SK-N-SH (cell line): Measurements from ENCODE around the gene CTSF. TPM values are rescaled to one million over a fixed set of nuclear protein-coding genes. Genes with fewer than 3 reads are reported as not detected.

ENCODE experiments used
- CTCF ChIA-PET: fragments of 300-600, 350-600 bp; formaldehyde crosslinking; extraction: SDS; loops from one replicate; lab custom pipeline; 2021; lab: Yijun Ruan, JAX
- POLR2A ChIA-PET: fragments of 350-600 bp; sonication (Branson Sonifier 250); formaldehyde crosslinking; extraction: SDS; loops from one replicate; lab custom pipeline; 2020; ENCODE audit warnings: antibody characterized with exemption, inconsistent platforms; lab: Yijun Ruan, JAX
- DNase-seq: peaks from one replicate; pipeline ENCODE4 v3.0.0; 2012
- H2AFZ ChIP-seq: fragments of 200-600 bp; sonication (generic); 2 replicates; pipeline ENCODE4 v1.8.1; 2016; ENCODE audit warnings: antibody characterized with exemption, mild to moderate bottlenecking, low read depth
- H3F3A ChIP-seq: fragments of 200-600 bp; sonication (generic); replicated peaks from 2 replicates; pipeline ENCODE3; 2016; ENCODE audit warnings: antibody characterized with exemption, mild to moderate bottlenecking; ENCODE audit not compliant: insufficient read depth
- H3K27ac ChIP-seq, 2 experiments: fragments of 200-500 bp in 1 of 2; fragments of 200-600 bp in 1 of 2; sonication (Bioruptor generic) in 1 of 2; sonication (generic), shearing (Covaris generic) in 1 of 2; 2 replicates each; pipeline versions ENCODE4 v1.5.1 to v1.6.1; 2014 to 2016; ENCODE audit warnings: low read depth in 2 of 2, inconsistent platforms in 1 of 2, low read length in 1 of 2, mild to moderate bottlenecking in 1 of 2, mixed read lengths in 1 of 2
- H3K27me3 ChIP-seq: fragments of 200-600 bp; sonication (generic), shearing (Covaris generic); 2 replicates; pipeline ENCODE4 v1.6.1; 2016; ENCODE audit warnings: mixed run types; ENCODE audit not compliant: insufficient read depth
- H3K36me3 ChIP-seq, 2 experiments: fragments of 200-500 bp in 1 of 2; fragments of 200-600 bp in 1 of 2; sonication (Bioruptor generic) in 1 of 2; sonication (generic) in 1 of 2; replicated peaks in 1 of 2; 2 replicates each; pipeline versions ENCODE3 to v1.5.1; 2014 to 2016; ENCODE audit warnings: low read length in 1 of 2, mild to moderate bottlenecking in 1 of 2; ENCODE audit not compliant: insufficient read depth in 2 of 2, control insufficient read depth in 1 of 2
- H3K4me1 ChIP-seq, 2 experiments: fragments of 200-500 bp in 1 of 2; fragments of 200-600 bp in 1 of 2; sonication (Bioruptor generic) in 1 of 2; sonication (generic), shearing (Covaris generic) in 1 of 2; 2 replicates each; pipeline versions ENCODE4 v1.5.1 to v1.6.1; 2014 to 2016; ENCODE audit warnings: low read depth in 1 of 2, low read length in 1 of 2, mixed run types in 1 of 2; ENCODE audit not compliant: insufficient read depth in 2 of 2, control insufficient read depth in 1 of 2
- H3K4me2 ChIP-seq: fragments of 200-600 bp; sonication (generic), shearing (Covaris generic); 2 replicates; pipeline ENCODE4 v1.6.1; 2017; ENCODE audit warnings: mixed run types
- H3K4me3 ChIP-seq, 2 experiments: fragments of 200-500 bp in 1 of 2; fragments of 200-600 bp in 1 of 2; sonication (Bioruptor generic) in 1 of 2; sonication (generic), shearing (Covaris generic) in 1 of 2; 2 replicates each; pipeline versions ENCODE4 v1.5.1 to v1.8.1; 2014 to 2016; ENCODE audit warnings: low read depth in 2 of 2, inconsistent platforms in 1 of 2, low read length in 1 of 2, mild to moderate bottlenecking in 1 of 2, mixed read lengths in 1 of 2, moderate library complexity in 1 of 2
- H3K79me2 ChIP-seq: fragments of 200-600 bp; sonication (generic); 2 replicates; pipeline ENCODE4 v1.8.1; 2017; ENCODE audit warnings: mild to moderate bottlenecking; ENCODE audit not compliant: insufficient read depth
- H3K9ac ChIP-seq: fragments of 200-600 bp; sonication (generic); 2 replicates; pipeline ENCODE4 v1.6.1; 2017; ENCODE audit warnings: mixed run types
- H3K9me2 ChIP-seq: fragments of 200-600 bp; sonication (generic); 2 replicates; pipeline ENCODE4 v1.6.1; 2017; ENCODE audit warnings: mixed run types
- H3K9me3 ChIP-seq: fragments of 200-600 bp; sonication (generic); 2 replicates; pipeline ENCODE4 v1.6.1; 2017; ENCODE audit warnings: mixed run types, mild to moderate bottlenecking, moderate library complexity
- H4K20me1 ChIP-seq: fragments of 200-600 bp; sonication (generic); 2 replicates; pipeline ENCODE4 v1.6.1; 2017; ENCODE audit warnings: mild to moderate bottlenecking, mixed run types; ENCODE audit not compliant: insufficient read depth
- CHD2 ChIP-seq: fragments of 150-350 bp; IDR thresholded peaks from 2 replicates; pipeline ENCODE4 v1.6.1; 2018; ENCODE audit warnings: low read length; ENCODE audit not compliant: partially characterized antibody
- CTCF ChIP-seq: fragments of 200-600 bp; sonication (generic); IDR thresholded peaks from 2 replicates; pipeline ENCODE4 v1.6.1; 2017; ENCODE audit warnings: antibody characterized with exemption, mild to moderate bottlenecking, moderate library complexity
- ELF1 ChIP-seq: IDR thresholded peaks from 2 replicates; pipeline ENCODE4 v1.4.0; 2012
- EZH2phosphoT487 ChIP-seq: fragments of 200-600 bp; sonication (generic); IDR thresholded peaks from 2 replicates; pipeline ENCODE4 v1.6.1; 2017; ENCODE audit warnings: low read depth, mixed run types, mild to moderate bottlenecking, antibody characterized with exemption, moderate library complexity, borderline replicate concordance
- FOXM1 ChIP-seq: IDR thresholded peaks from 2 replicates; pipeline ENCODE4 v1.4.0; 2012; ENCODE audit warnings: low read depth, mild to moderate bottlenecking
- GATA2 ChIP-seq: sonication (generic); formaldehyde crosslinking; IDR thresholded peaks from 2 replicates; pipeline ENCODE4 v1.5.0; 2020; ENCODE audit warnings: mild to moderate bottlenecking, missing genetic modification reagents
- JUND ChIP-seq: IDR thresholded peaks from 2 replicates; pipeline ENCODE4 v1.4.0; 2012
- MEF2A ChIP-seq: IDR thresholded peaks from 2 replicates; pipeline ENCODE4 v1.4.0; 2012; ENCODE audit warnings: low read depth, borderline replicate concordance
- NFIC ChIP-seq: IDR thresholded peaks from 2 replicates; pipeline ENCODE4 v1.4.0; 2012; ENCODE audit warnings: borderline replicate concordance
- RAD21 ChIP-seq: IDR thresholded peaks from 2 replicates; pipeline ENCODE4 v1.6.1; 2012; ENCODE audit warnings: mild to moderate bottlenecking, low read length
- REST ChIP-seq: IDR thresholded peaks from 2 replicates; pipeline ENCODE4 v1.6.1; 2012; ENCODE audit warnings: mild to moderate bottlenecking, low read depth, low read length, moderate library complexity
- TAF1 ChIP-seq: IDR thresholded peaks from 2 replicates; pipeline ENCODE4 v1.6.1; 2012; ENCODE audit warnings: low read depth, mild to moderate bottlenecking, low read length, moderate library complexity, borderline replicate concordance
- YY1 ChIP-seq: IDR thresholded peaks from 2 replicates; pipeline ENCODE4 v1.4.0; 2012; ENCODE audit warnings: low read depth, mild to moderate bottlenecking
- WGBS: methylation state at CpG from one replicate; pipeline ENCODE4 v1.1.6; 2017; ENCODE audit warnings: low lambda C conversion rate; 5-methylcytosine and 5-hydroxymethylcytosine counted together
- polyA plus RNA-seq, 3 experiments: library from polyadenylated mRNA; depleted of rRNA; stranded (reverse); fragments of >200 nt; gene quantifications; 2 replicates each; pipeline ENCODE4 v1.2.3, GENCODE V29; 2012
- TF ChIP-seq, protein P1 (sequence below): IDR thresholded peaks from 2 replicates; pipeline ENCODE4 v1.4.0; 2012; ENCODE audit warnings: low read depth
- TF ChIP-seq, protein P2 (sequence below): IDR thresholded peaks from 2 replicates; pipeline ENCODE4 v1.4.0; 2012; ENCODE audit warnings: low read depth, borderline replicate concordance

The CTSF gene
- polyA plus RNA-seq, 1 of the 3 experiments (the other 2 are of a cell fraction), result 57.2 TPM

DNA sequence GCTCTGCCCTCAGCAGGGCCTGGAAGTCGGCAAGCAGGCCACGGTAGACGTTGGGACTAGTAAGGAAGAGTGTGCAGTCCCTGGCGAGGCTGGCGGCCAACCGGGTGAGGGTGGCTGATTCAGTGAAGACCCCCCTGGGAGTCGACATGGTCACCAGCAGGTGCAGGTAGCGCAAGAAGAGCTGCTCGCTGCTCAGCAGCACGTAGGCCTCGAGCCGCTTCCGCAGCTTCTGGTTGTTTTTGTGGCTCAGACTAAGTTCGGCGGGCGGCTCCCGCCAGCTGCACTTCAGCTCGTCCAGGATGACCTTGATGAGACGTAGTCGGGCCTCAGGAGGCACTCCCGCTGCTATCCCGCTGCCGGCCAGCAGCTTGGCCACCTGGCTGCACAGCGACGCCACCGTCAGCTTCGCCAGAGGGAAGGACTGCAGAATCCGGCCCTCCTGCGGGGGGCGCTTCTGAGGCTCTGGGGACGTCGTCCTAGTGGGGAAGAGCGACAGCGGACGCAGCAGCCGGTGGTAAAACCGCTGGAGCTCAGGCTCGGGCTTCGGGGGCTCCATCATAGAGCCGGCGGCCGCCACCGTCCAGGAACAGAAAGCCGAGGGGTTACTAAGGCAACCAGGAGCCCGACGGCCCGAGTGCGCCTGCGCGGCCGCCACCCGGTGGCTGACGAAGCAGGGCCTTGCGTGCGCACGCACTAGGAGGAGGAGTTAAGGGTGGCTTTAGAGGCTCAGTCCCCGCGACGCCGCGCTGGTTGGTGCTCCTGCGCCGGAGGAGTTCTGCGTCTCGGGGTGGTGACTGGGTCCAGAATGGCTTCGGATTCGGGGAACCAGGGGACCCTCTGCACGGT lies 24.3 kb upstream of the CTSF start, which contains the start of the genes CCDC87 and CCS (continued):
- TF ChIP-seq, protein P1, sequence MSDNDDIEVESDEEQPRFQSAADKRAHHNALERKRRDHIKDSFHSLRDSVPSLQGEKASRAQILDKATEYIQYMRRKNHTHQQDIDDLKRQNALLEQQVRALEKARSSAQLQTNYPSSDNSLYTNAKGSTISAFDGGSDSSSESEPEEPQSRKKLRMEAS, result peak; percentile 79
- TF ChIP-seq YY1, result 0 out of 2 replicates have a peak, but pooled peaks have one; percentile 26
- peak; percentile 57 for TF ChIP-seq CTCF
- TF ChIP-seq, protein P2, sequence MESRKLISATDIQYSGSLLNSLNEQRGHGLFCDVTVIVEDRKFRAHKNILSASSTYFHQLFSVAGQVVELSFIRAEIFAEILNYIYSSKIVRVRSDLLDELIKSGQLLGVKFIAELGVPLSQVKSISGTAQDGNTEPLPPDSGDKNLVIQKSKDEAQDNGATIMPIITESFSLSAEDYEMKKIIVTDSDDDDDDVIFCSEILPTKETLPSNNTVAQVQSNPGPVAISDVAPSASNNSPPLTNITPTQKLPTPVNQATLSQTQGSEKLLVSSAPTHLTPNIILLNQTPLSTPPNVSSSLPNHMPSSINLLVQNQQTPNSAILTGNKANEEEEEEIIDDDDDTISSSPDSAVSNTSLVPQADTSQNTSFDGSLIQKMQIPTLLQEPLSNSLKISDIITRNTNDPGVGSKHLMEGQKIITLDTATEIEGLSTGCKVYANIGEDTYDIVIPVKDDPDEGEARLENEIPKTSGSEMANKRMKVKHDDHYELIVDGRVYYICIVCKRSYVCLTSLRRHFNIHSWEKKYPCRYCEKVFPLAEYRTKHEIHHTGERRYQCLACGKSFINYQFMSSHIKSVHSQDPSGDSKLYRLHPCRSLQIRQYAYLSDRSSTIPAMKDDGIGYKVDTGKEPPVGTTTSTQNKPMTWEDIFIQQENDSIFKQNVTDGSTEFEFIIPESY, result no peak
- no peak for TF ChIP-seq GATA2 (CRISPR knock-in tag)
- no peak for TF ChIP-seq ELF1
- TF ChIP-seq TAF1, result peak; percentile 69

- Histone ChIP-seq H3K79me2 (peaks cover 18% of the 10 kb centered on the region), H3K27me3 (no peaks in the 10 kb centered on the region), H3K4me3 (no peak overlapping the region), H2AFZ (no peak overlapping the region), H4K20me1 (no peaks in the 10 kb centered on the region), H3K4me2 (no peak overlapping the region), H3K4me1 (peaks cover 4 to 17% of the 10 kb centered on the region in 2 experiments; a peak in 1 of 4 replicates), H3K9me2 (no peaks in the 10 kb centered on the region), H3K36me3 (no peaks in the 10 kb centered on the region), H3K9ac (no peak overlapping the region), H3K27ac (no peak overlapping the region), H3K9me3 (no peaks in the 10 kb centered on the region), H3F3A (no peaks in the 10 kb centered on the region)
- 33% methylated on average over 2 of the region's 2 CpGs for WGBS
- ChIA-PET CTCF (interaction anchor here (0.7 to 3.4 kb wide), 6 partner anchors 10 to 87 kb away, joined by 3 to 14 read pairs (median 6); partner anchors contain the start of genes CTSF and RBM4B), POLR2A (interaction anchor here (0.6 kb wide), 1 partner anchor 62 kb away, joined by 3 read pairs; no protein-coding TSS in a partner anchor)
- DNase-seq, result no peak
- TF ChIP-seq CHD2 (no peak), NFIC (no peak), FOXM1 (no peak), RAD21 (no peak), JUND (no peak), REST (no peak), EZH2phosphoT487 (no peak), MEF2A (no peak), CTCF (no peak)
- TF ChIP-seq, protein P1, result no peak
- TF ChIP-seq, protein P2, result no peak
Measured at GRCh38 chr11:66591175-66591574, 22.8 kb upstream of the CTSF start.
